Transverse colon (tissue), 4 donors: Measurements from ENCODE around the gene SMG1.
A peak's percentile ranks its signal among the peaks of the same experiment; 100 is the strongest.
"Not testable (repeated sequence)": the region's sequence is repeated elsewhere in the genome, so short reads cannot be mapped to it uniquely, and the experiment has no call there.

ENCODE experiments used
- POLR2A ChIP-seq: fragments of 450-650 bp; IDR thresholded peaks from one replicate; pipeline ENCODE4 v1.6.1; 2016; ENCODE audit warnings: antibody characterized with exemption, mild to moderate bottlenecking, moderate library complexity
- POLR2AphosphoS5 ChIP-seq, 3 donors: sonication (generic); formaldehyde crosslinking; IDR thresholded peaks; one replicate each; pipeline ENCODE4 v1.6.1; 2016; ENCODE audit warnings: antibody characterized with exemption in 3 of 3
- TF ChIP-seq, protein P1 (sequence below), 5 experiments: fragments of 200-600 bp in 3 of 5; fragments of 450-650 bp in 2 of 5; sonication (generic) in 3 of 5; IDR thresholded peaks; 1 replicate in 2 of 5; 2 replicates in 3 of 5; pipeline ENCODE4 v1.5.1; 2016 to 2017; ENCODE audit warnings: antibody characterized with exemption in 5 of 5, inconsistent platforms in 3 of 5, mild to moderate bottlenecking in 2 of 5, moderate library complexity in 1 of 5

DNA sequence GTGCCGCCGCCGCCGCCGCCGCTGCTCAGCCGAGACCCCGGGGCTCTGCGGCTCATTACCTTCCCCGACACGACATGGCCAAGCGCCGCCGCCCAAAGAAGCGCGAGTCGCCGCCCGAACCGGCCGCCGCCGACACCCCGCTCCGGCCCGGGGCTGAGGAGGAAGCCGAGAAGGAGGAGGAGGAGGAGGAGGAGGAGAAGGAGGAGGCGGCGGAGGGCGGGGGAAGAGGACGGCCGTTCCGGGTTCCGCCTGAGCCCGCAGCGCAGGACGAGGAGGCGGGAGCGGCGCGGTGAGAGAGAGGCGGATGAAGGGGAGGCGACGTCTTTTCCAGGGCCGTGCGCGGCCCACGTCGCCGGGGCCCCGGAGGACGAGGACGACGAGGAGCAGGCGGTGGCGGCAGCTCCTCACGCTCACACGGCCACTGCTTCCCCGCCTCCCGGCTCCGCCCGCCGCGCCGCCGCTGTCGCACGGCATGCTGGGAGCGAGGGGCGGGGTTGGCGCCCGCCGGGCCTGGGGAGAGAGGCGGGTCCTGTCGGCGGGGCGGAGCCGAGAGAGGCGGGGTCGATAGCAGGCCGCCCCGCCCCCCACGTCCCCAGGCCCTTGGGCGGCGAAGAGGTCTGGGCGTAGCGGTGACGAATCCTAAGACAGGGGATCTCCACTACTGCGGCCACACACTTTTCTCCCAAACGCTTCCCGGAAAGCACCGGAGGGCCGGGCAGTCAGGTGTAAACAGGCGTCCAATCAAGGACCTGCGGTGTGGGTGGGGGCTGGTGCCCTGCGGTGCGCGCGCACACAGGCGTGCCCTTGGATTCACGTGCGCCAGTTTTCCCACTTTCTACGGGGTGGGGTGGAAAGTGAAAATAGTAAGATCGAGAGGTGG lies at the start of gene SMG1:
- peak; percentile 86 to 90 (median 87) for TF ChIP-seq POLR2AphosphoS5 (IDR thresholded peaks at IDR 0.05)
- TF ChIP-seq, protein P1, sequence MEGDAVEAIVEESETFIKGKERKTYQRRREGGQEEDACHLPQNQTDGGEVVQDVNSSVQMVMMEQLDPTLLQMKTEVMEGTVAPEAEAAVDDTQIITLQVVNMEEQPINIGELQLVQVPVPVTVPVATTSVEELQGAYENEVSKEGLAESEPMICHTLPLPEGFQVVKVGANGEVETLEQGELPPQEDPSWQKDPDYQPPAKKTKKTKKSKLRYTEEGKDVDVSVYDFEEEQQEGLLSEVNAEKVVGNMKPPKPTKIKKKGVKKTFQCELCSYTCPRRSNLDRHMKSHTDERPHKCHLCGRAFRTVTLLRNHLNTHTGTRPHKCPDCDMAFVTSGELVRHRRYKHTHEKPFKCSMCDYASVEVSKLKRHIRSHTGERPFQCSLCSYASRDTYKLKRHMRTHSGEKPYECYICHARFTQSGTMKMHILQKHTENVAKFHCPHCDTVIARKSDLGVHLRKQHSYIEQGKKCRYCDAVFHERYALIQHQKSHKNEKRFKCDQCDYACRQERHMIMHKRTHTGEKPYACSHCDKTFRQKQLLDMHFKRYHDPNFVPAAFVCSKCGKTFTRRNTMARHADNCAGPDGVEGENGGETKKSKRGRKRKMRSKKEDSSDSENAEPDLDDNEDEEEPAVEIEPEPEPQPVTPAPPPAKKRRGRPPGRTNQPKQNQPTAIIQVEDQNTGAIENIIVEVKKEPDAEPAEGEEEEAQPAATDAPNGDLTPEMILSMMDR (IDR thresholded peaks at IDR 0.05) = not testable (repeated sequence)
- peak; percentile 89 for TF ChIP-seq POLR2A
